ENCODE measurements around the gene EED.

The EED gene

DNA sequence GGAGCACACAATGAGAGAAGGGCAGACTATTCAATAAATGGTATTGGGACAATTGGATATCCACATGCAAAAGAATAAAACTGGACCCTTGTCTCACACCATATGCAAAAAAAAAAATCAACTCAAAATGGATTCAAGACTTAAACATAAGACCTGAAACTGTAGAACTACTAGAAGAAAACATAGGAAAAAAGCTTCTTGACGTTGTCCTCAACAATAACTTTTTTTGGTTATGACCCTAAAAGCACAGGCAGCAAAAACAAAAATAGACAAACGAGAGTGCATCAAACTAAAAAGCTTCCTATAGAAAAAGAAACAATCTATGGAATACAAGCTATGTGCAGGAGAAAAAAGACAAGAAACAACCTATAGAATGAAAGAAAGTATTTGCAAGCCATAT lies 37.1 kb upstream of the EED start:
- Histone ChIP-seq H4K20me1 (ENCODE audit: insufficient read depth, low read length) (no peaks in the 10 kb centered on the region), H3F3A (ENCODE audit: insufficient read depth, low read length) (no peaks in the 10 kb centered on the region), H3K4me1 (ENCODE audit: insufficient read depth, low read length, severe bottlenecking) (peaks cover 8% of the 10 kb centered on the region), H3K9me2 (ENCODE audit: low read depth, low read length) (no peaks in the 10 kb centered on the region), H3K27ac (ENCODE audit: low read depth, low read length, poor library complexity, severe bottlenecking) (no peak overlapping the region), H3K9me3 (ENCODE audit: low read length) (no peaks in the 10 kb centered on the region), H3K36me3 (ENCODE audit: insufficient read depth, low read length) (no peaks in the 10 kb centered on the region), H3K27me3 (ENCODE audit: insufficient read depth, low read length) (no peaks in the 10 kb centered on the region), H2AFZ (ENCODE audit: low read length) (no peak overlapping the region), H3K4me2 (ENCODE audit: low read length) (no peak overlapping the region), H3K79me2 (ENCODE audit: insufficient read depth, low read length) (no peaks in the 10 kb centered on the region), H3K4me3 (ENCODE audit: low read depth, low read length, poor library complexity, severe bottlenecking) (no peak overlapping the region), H3K9ac (ENCODE audit: low read length) (no peak overlapping the region)
- TF ChIP-seq EZH2 (IDR thresholded peaks at IDR 0.05; ENCODE audit: borderline replicate concordance, low read length): no peak
- TF ChIP-seq, protein P1, sequence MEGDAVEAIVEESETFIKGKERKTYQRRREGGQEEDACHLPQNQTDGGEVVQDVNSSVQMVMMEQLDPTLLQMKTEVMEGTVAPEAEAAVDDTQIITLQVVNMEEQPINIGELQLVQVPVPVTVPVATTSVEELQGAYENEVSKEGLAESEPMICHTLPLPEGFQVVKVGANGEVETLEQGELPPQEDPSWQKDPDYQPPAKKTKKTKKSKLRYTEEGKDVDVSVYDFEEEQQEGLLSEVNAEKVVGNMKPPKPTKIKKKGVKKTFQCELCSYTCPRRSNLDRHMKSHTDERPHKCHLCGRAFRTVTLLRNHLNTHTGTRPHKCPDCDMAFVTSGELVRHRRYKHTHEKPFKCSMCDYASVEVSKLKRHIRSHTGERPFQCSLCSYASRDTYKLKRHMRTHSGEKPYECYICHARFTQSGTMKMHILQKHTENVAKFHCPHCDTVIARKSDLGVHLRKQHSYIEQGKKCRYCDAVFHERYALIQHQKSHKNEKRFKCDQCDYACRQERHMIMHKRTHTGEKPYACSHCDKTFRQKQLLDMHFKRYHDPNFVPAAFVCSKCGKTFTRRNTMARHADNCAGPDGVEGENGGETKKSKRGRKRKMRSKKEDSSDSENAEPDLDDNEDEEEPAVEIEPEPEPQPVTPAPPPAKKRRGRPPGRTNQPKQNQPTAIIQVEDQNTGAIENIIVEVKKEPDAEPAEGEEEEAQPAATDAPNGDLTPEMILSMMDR (IDR thresholded peaks at IDR 0.05; ENCODE audit: low read length): no peak

DNA sequence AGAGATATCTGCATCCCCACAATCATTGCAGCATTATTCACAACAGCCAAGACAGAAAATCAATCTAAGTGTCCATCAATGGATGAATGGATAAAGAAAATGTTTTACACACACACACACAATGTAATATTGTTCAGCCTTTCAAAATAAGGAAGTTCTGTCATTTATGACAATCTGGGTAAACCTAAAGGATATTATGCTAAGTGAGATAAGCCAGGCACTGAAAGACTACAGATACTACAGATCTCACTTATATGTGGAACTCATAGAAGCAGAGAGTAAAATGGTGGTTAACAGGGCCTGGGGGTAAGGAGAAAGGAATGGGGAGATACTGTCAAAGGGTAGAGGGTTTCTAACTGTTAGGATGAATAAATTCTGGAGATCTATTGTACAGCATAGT lies 36.0 kb upstream of the EED start:
- Histone ChIP-seq H3K4me1 (ENCODE audit: insufficient read depth, low read length, severe bottlenecking) (no peaks in the 10 kb centered on the region), H3K9me3 (ENCODE audit: low read length) (no peaks in the 10 kb centered on the region)

DNA sequence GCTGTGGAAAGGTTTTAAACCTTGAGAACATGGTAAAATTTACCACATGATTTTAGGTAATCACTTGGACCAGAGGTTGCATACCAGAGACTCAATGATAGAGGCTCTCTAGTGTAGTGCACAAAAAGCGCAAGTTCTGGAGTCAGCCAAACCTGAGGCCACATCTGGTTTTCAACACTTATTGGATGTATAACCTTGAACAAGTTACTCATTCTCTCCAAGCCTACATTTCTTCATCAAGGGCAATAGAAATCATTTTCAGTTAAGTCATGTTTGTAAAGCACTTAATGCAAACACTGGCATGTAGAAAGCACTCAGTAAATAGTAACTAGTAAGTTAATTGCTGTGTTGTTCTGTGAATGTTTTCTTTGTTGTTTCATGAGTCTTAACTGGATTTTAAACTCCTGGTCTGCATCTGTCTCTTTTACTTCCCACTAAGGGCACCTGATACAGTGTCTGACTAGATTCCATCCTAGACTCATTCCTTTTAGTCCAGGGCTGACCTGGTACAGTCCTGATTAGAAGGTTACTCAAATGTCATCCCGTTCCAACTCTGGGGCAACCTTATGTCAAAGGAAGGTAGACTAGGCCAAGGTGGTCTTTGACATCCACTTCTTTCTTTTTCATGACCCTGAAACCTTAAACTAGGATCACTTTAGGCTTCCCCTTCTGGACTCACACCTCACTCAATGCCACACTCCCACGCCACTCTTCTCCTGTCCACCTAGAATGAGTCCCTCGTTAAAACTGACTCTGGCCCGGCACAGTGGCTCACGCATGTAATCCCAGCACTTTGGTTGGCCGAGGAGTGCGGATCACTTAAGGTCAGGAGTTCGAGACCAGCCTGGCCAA lies 34.5 kb upstream of the EED start:
- H3K9me3 ChIP-seq (ENCODE audit: low read length): no peaks in the 10 kb centered on the region
- H2AFZ ChIP-seq (ENCODE audit: low read length): no peak overlapping the region
- no peak overlapping the region for H3K27ac ChIP-seq (ENCODE audit: low read depth, low read length, poor library complexity, severe bottlenecking)
- H4K20me1 ChIP-seq (ENCODE audit: insufficient read depth, low read length): no peaks in the 10 kb centered on the region
- no peaks in the 10 kb centered on the region for H3K27me3 ChIP-seq (ENCODE audit: insufficient read depth, low read length)
- H3F3A ChIP-seq (ENCODE audit: insufficient read depth, low read length): no peaks in the 10 kb centered on the region
- no peak for TF ChIP-seq EZH2 (IDR thresholded peaks at IDR 0.05; ENCODE audit: borderline replicate concordance, low read length)
- TF ChIP-seq, protein P1 (IDR thresholded peaks at IDR 0.05; ENCODE audit: low read length): no peak
- no peaks in the 10 kb centered on the region for H3K36me3 ChIP-seq (ENCODE audit: insufficient read depth, low read length)
- H3K4me3 ChIP-seq (ENCODE audit: low read depth, low read length, poor library complexity, severe bottlenecking): no peak overlapping the region
- H3K79me2 ChIP-seq (ENCODE audit: insufficient read depth, low read length): no peaks in the 10 kb centered on the region
- H3K9me2 ChIP-seq (ENCODE audit: low read depth, low read length): no peaks in the 10 kb centered on the region
- no peaks in the 10 kb centered on the region for H3K4me1 ChIP-seq (ENCODE audit: insufficient read depth, low read length, severe bottlenecking)
- no peak overlapping the region for H3K9ac ChIP-seq (ENCODE audit: low read length)
- no peak overlapping the region for H3K4me2 ChIP-seq (ENCODE audit: low read length)

More for the DNA sequence above, 36.0 kb upstream of the EED start:
- Histone ChIP-seq H4K20me1 (ENCODE audit: insufficient read depth, low read length) (no peaks in the 10 kb centered on the region), H3K4me2 (ENCODE audit: low read length) (no peak overlapping the region), H2AFZ (ENCODE audit: low read length) (no peak overlapping the region), H3K79me2 (ENCODE audit: insufficient read depth, low read length) (no peaks in the 10 kb centered on the region), H3K9me2 (ENCODE audit: low read depth, low read length) (no peaks in the 10 kb centered on the region), H3F3A (ENCODE audit: insufficient read depth, low read length) (no peaks in the 10 kb centered on the region), H3K9ac (ENCODE audit: low read length) (no peak overlapping the region), H3K4me3 (ENCODE audit: low read depth, low read length, poor library complexity, severe bottlenecking) (no peak overlapping the region), H3K36me3 (ENCODE audit: insufficient read depth, low read length) (no peaks in the 10 kb centered on the region), H3K27ac (ENCODE audit: low read depth, low read length, poor library complexity, severe bottlenecking) (no peak overlapping the region), H3K27me3 (ENCODE audit: insufficient read depth, low read length) (no peaks in the 10 kb centered on the region)
- TF ChIP-seq, protein P1 (IDR thresholded peaks at IDR 0.05; ENCODE audit: low read length): no peak
- no peak for TF ChIP-seq EZH2 (IDR thresholded peaks at IDR 0.05; ENCODE audit: borderline replicate concordance, low read length)

Measured in OCI-LY1 (cell line).